MM.1S (cell line): ENCODE measurements around the gene EYA2.

Source experiments
- EZH2 ChIP-seq: fragments of 300-600 bp; sonication (generic); optimal IDR thresholded peaks from 2 replicates; pipeline ENCODE3; 2017; ENCODE audit warnings: low read depth, mild to moderate bottlenecking, antibody characterized with exemption, low read length, mixed read lengths
- TF ChIP-seq, protein P1 (sequence below): fragments of 300-600 bp; sonication (generic); IDR thresholded peaks from 2 replicates; pipeline ENCODE4 v1.5.1; 2016; ENCODE audit warnings: antibody characterized with exemption, low read length, mixed read lengths

GRCh38 chr20:47215653-47216397 lies 321.2 kb downstream of the EYA2 start:
- TF ChIP-seq, protein P1, sequence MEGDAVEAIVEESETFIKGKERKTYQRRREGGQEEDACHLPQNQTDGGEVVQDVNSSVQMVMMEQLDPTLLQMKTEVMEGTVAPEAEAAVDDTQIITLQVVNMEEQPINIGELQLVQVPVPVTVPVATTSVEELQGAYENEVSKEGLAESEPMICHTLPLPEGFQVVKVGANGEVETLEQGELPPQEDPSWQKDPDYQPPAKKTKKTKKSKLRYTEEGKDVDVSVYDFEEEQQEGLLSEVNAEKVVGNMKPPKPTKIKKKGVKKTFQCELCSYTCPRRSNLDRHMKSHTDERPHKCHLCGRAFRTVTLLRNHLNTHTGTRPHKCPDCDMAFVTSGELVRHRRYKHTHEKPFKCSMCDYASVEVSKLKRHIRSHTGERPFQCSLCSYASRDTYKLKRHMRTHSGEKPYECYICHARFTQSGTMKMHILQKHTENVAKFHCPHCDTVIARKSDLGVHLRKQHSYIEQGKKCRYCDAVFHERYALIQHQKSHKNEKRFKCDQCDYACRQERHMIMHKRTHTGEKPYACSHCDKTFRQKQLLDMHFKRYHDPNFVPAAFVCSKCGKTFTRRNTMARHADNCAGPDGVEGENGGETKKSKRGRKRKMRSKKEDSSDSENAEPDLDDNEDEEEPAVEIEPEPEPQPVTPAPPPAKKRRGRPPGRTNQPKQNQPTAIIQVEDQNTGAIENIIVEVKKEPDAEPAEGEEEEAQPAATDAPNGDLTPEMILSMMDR = no peak
- no peak for TF ChIP-seq EZH2
